H7 (cell line): ENCODE measurements around the gene CCR4. TPM values are rescaled to one million over a fixed set of nuclear protein-coding genes. Genes with fewer than 3 reads are reported as not detected.
"Not testable (repeated sequence)": the region's sequence is repeated elsewhere in the genome, so short reads cannot be mapped to it uniquely, and the experiment has no call there.

Source experiments
- DNase-seq: peaks from one replicate; pipeline ENCODE4 v3.0.0; 2012
- H3K27me3 ChIP-seq: 2 replicates; pipeline ENCODE4 v1.6.0; 2011; ENCODE audit warnings: mild to moderate bottlenecking, low read length; ENCODE audit not compliant: control insufficient read depth, insufficient read depth
- H3K36me3 ChIP-seq: replicated peaks from 2 replicates; pipeline ENCODE4 v1.5.1; 2011; ENCODE audit warnings: low read length; ENCODE audit not compliant: control insufficient read depth, insufficient read depth
- H3K4me3 ChIP-seq: 2 replicates; pipeline ENCODE4 v1.5.1; 2011; ENCODE audit warnings: low read depth, mild to moderate bottlenecking, control low read depth, low read length, moderate library complexity; ENCODE audit not compliant: insufficient read depth
- total RNA-seq: library from RNA; depleted of rRNA; stranded (reverse); fragments of >200 nt; shearing (Covaris generic); gene quantifications from 2 replicates; pipeline ENCODE4 v1.2.3, GENCODE V29; 2014

The CCR4 gene
- total RNA-seq, 1 experiment from 2014 or later: not detected

GRCh38 chr3:32945136-32945535, 6.3 kb upstream of the CCR4 start:
- Histone ChIP-seq H3K27me3 (no peaks in the 10 kb centered on the region), H3K36me3 (no peaks in the 10 kb centered on the region), H3K4me3 (no peak overlapping the region)
- no peak for DNase-seq

GRCh38 chr3:32945598-32945997, 5.8 kb upstream of the CCR4 start:
- H3K27me3 ChIP-seq, DNase-seq, H3K4me3 ChIP-seq, H3K36me3 ChIP-seq: not testable (repeated sequence)

- no peak for DNase-seq
- Histone ChIP-seq H3K36me3 (no peaks in the 10 kb centered on the region), H3K27me3 (no peaks in the 10 kb centered on the region), H3K4me3 (no peak overlapping the region)
Measured at GRCh38 chr3:32946973-32947788, 4.3 kb upstream of the CCR4 start.

GRCh38 chr3:32947789-32948238, 3.6 kb upstream of the CCR4 start:
- Histone ChIP-seq H3K4me3 (no peak overlapping the region), H3K36me3 (no peaks in the 10 kb centered on the region), H3K27me3 (no peaks in the 10 kb centered on the region)
- peak; percentile 60 for DNase-seq

GRCh38 chr3:32948625-32949445, 2.6 kb upstream of the CCR4 start:
- Histone ChIP-seq H3K4me3 (no peak overlapping the region), H3K36me3 (no peaks in the 10 kb centered on the region), H3K27me3 (no peaks in the 10 kb centered on the region)
- no peak for DNase-seq

- no peak for DNase-seq
- no peaks in the 10 kb centered on the region for H3K27me3 ChIP-seq
- no peaks in the 10 kb centered on the region for H3K36me3 ChIP-seq
- no peak overlapping the region for H3K4me3 ChIP-seq
Measured at GRCh38 chr3:32950516-32950915, 928 bp upstream of the CCR4 start.

- Histone ChIP-seq H3K27me3 (no peaks in the 10 kb centered on the region), H3K36me3 (no peaks in the 10 kb centered on the region), H3K4me3 (no peak overlapping the region)
- DNase-seq: no peak
Measured at GRCh38 chr3:32952369-32953077, 1.1 kb downstream of the CCR4 start.

GRCh38 chr3:32954506-32954905, 3.1 kb downstream of the CCR4 start:
- no peaks in the 10 kb centered on the region for H3K27me3 ChIP-seq
- H3K4me3 ChIP-seq: no peak overlapping the region
- DNase-seq: no peak
- no peaks in the 10 kb centered on the region for H3K36me3 ChIP-seq

GRCh38 chr3:32956750-32957570, 5.5 kb downstream of the CCR4 start:
- H3K27me3 ChIP-seq: no peaks in the 10 kb centered on the region
- H3K4me3 ChIP-seq: no peak overlapping the region
- no peak for DNase-seq
- H3K36me3 ChIP-seq: no peaks in the 10 kb centered on the region

GRCh38 chr3:32958509-32958908, 7.1 kb downstream of the CCR4 start:
- Histone ChIP-seq H3K36me3 (no peaks in the 10 kb centered on the region), H3K27me3 (no peaks in the 10 kb centered on the region), H3K4me3 (no peak overlapping the region)
- DNase-seq: no peak

GRCh38 chr3:32959371-32959770, 7.9 kb downstream of the CCR4 start:
- DNase-seq: peak; percentile 43
- Histone ChIP-seq H3K4me3 (no peak overlapping the region), H3K36me3 (no peaks in the 10 kb centered on the region), H3K27me3 (no peaks in the 10 kb centered on the region)

GRCh38 chr3:32960404-32961170, 9.1 kb downstream of the CCR4 start:
- H3K4me3 ChIP-seq: no peak overlapping the region
- DNase-seq: no peak
- H3K27me3 ChIP-seq: no peaks in the 10 kb centered on the region

GRCh38 chr3:32961189-32961715, 9.8 kb downstream of the CCR4 start:
- Histone ChIP-seq H3K27me3 (no peaks in the 10 kb centered on the region), H3K4me3 (no peak overlapping the region), H3K36me3 (no peaks in the 10 kb centered on the region)
- no peak for DNase-seq

More at GRCh38 chr3:32960404-32961170, 9.1 kb downstream of the CCR4 start:
- H3K36me3 ChIP-seq: no peaks in the 10 kb centered on the region
